Measurements from ENCODE around the gene APOL2. TPM values are rescaled to one million over a fixed set of nuclear protein-coding genes. Genes with fewer than 3 reads are reported as not detected.

APOL2 gene
- total RNA-seq, 1 experiment from 2014 or later, result 9.9 TPM

DNA sequence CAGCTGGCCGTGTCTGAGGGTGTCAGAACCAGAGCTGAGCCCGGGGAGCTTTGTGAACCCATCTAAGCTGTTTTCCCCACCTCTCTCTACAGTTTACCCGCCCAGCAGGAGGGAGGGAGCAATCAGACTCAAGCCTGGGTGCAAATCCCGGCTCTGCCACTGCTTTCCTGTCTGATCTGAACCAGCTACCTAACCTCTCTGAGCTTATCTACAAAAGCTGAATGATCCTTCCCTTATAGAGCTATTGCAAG, 252 bp downstream of the APOL2 start:
- POLR2A ChIA-PET, result interaction anchor here (0.7 to 1.7 kb wide), 3 partner anchors 10 to 213 kb away, joined by 3 to 4 read pairs (median 4); no protein-coding TSS in a partner anchor
- TF ChIP-seq EGR1 (IDR thresholded peaks at IDR 0.05; ENCODE audit: low read depth) (no peak), EZH2phosphoT487 (IDR thresholded peaks at IDR 0.05; ENCODE audit: borderline replicate concordance) (no peak), RAD21 (IDR thresholded peaks at IDR 0.05; ENCODE audit: low read depth) (no peak), CEBPB (IDR thresholded peaks at IDR 0.05; ENCODE audit: low read depth) (no peak), POLR2AphosphoS5 (IDR thresholded peaks at IDR 0.05; ENCODE audit: low read depth, low read length) (no peak), EZH2 (IDR thresholded peaks at IDR 0.05) (no peak), ZNF274 (IDR thresholded peaks at IDR 0.05; ENCODE audit: low read depth, low read length) (no peak)
- TF ChIP-seq, protein P1, sequence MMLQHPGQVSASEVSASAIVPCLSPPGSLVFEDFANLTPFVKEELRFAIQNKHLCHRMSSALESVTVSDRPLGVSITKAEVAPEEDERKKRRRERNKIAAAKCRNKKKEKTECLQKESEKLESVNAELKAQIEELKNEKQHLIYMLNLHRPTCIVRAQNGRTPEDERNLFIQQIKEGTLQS (IDR thresholded peaks at IDR 0.05), result no peak
- Histone ChIP-seq H4K20me1 (ENCODE audit: insufficient read depth) (no peaks in the 10 kb centered on the region), H3K9ac (ENCODE audit: low read length) (peak overlapping the region; percentile 73), H3K4me3 (replicated peaks in 1 of 2; ENCODE audit: low read depth in 1 of 2, low read length in 2 of 2) (peak overlapping the region; percentile 69 to 84), H3K4me1 (ENCODE audit: control insufficient read depth in 1 of 2, insufficient read depth in 2 of 2, low read length in 2 of 2) (peaks cover 15 to 22% of the 10 kb centered on the region in 2 experiments; a peak in 3 of 4 replicates), H3K9me2 (ENCODE audit: insufficient read depth) (no peaks in the 10 kb centered on the region), H3K27me3 (ENCODE audit: insufficient read depth, low read length) (no peaks in the 10 kb centered on the region), H3K79me2 (ENCODE audit: insufficient read depth, low read length) (peaks cover 7% of the 10 kb centered on the region; the same call in 1 of the 2 replicates), H2AFZ (ENCODE audit: low read depth, low read length, poor library complexity, severe bottlenecking) (peak overlapping the region; percentile 81), H3K9me3 (ENCODE audit: control insufficient read depth in 1 of 2, insufficient read depth in 1 of 2, low read depth in 1 of 2, low read length in 2 of 2) (no peaks in the 10 kb centered on the region), H3K4me2 (ENCODE audit: low read length) (peak overlapping the region; percentile 90), H3K36me3 (ENCODE audit: control insufficient read depth in 1 of 2, insufficient read depth in 2 of 2, low read length in 2 of 2) (no peaks in the 10 kb centered on the region), H3K27ac (ENCODE audit: low read depth, low read length) (peak overlapping the region; percentile 90)
- RAD21 ChIA-PET (ENCODE audit: low non-redundant PET in 1 of 2, low total read pairs in 2 of 2, uncharacterized antibody in 2 of 2, unreplicated experiment in 2 of 2), result no interaction called here
- CTCF ChIA-PET, result interaction anchor here (0.8 to 2.1 kb wide), 5 partner anchors 27 to 231 kb away, joined by 3 to 7 read pairs (median 3); no protein-coding TSS in a partner anchor
- DNase-seq (ENCODE audit: low read depth, low spot score) (no peak), ATAC-seq (peak; percentile 67)
- BruUV-seq (replicated peaks), result TSS peak; percentile 68
- intact Hi-C loops (cut with micrococcal nuclease), result loop anchor here (1.0 to 5.0 kb wide), 2 partner anchors 42 to 242 kb away; partner anchors contain the start of gene TXN2

DNA sequence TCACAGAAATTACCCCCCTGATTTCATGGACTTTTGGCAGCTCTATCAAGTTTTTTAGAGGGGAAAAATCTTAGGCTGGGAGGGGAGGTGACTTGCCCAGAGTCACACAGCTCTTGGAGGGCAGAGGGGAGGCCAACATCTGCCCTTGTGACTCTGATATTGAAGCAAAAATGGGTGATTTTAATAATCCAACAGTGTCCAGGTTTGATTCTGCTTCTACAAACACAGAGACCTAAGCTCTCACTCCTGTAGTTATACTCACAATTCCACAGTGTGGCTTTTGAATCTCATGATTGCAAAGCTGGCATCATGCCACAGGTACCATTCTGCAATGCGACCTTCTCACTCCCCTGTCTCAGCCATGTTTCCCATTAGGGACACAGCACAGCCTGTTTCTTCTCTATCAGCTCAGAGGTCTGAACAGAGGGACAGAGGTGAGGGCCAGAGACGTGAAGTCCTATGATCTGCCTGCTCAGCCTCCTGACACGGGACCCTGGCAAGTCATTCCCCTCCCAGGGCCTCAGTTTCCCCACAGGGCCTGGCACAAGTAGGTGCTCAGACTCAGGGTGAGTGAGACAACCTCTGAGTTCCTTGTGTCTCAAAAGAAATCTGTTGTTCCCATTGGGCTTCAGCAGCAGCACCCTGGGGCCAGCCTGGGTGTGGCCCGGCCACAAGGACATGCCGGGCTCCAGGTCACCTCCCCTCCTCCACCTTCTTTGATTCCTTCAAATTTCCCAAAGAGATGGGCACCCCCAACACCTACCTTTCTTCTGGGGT, 766 bp downstream of the APOL2 start:
- Histone ChIP-seq H3K79me2 (ENCODE audit: insufficient read depth, low read length) (peaks cover 7% of the 10 kb centered on the region; the same call in 1 of the 2 replicates), H3K36me3 (ENCODE audit: control insufficient read depth in 1 of 2, insufficient read depth in 2 of 2, low read length in 2 of 2) (no peaks in the 10 kb centered on the region), H3K27me3 (ENCODE audit: insufficient read depth, low read length) (no peaks in the 10 kb centered on the region), H3K27ac (ENCODE audit: low read depth, low read length) (peak overlapping the region; percentile 90), H3K4me1 (ENCODE audit: control insufficient read depth in 1 of 2, insufficient read depth in 2 of 2, low read length in 2 of 2) (peaks cover 15 to 22% of the 10 kb centered on the region in 2 experiments; a peak in 3 of 4 replicates), H4K20me1 (ENCODE audit: insufficient read depth) (no peaks in the 10 kb centered on the region), H3K9ac (ENCODE audit: low read length) (peak overlapping the region; percentile 73), H2AFZ (ENCODE audit: low read depth, low read length, poor library complexity, severe bottlenecking) (peak overlapping the region; percentile 81), H3K4me2 (ENCODE audit: low read length) (peak overlapping the region; percentile 90), H3K9me2 (ENCODE audit: insufficient read depth) (no peaks in the 10 kb centered on the region), H3K9me3 (ENCODE audit: control insufficient read depth in 1 of 2, insufficient read depth in 1 of 2, low read depth in 1 of 2, low read length in 2 of 2) (no peaks in the 10 kb centered on the region), H3K4me3 (replicated peaks in 1 of 2; ENCODE audit: low read depth in 1 of 2, low read length in 2 of 2) (peak overlapping the region; percentile 69 to 84)
- no peak for TF ChIP-seq ELF1 (IDR thresholded peaks at IDR 0.05; ENCODE audit: borderline replicate concordance, low read depth)
- TF ChIP-seq, protein P2, sequence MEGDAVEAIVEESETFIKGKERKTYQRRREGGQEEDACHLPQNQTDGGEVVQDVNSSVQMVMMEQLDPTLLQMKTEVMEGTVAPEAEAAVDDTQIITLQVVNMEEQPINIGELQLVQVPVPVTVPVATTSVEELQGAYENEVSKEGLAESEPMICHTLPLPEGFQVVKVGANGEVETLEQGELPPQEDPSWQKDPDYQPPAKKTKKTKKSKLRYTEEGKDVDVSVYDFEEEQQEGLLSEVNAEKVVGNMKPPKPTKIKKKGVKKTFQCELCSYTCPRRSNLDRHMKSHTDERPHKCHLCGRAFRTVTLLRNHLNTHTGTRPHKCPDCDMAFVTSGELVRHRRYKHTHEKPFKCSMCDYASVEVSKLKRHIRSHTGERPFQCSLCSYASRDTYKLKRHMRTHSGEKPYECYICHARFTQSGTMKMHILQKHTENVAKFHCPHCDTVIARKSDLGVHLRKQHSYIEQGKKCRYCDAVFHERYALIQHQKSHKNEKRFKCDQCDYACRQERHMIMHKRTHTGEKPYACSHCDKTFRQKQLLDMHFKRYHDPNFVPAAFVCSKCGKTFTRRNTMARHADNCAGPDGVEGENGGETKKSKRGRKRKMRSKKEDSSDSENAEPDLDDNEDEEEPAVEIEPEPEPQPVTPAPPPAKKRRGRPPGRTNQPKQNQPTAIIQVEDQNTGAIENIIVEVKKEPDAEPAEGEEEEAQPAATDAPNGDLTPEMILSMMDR (IDR thresholded peaks at IDR 0.05 in 2 of 3, conservative IDR thresholded peaks at IDR 0.05 in 1 of 3; ENCODE audit: borderline replicate concordance in 1 of 3, insufficient read depth in 1 of 3, low read depth in 2 of 3, low read length in 2 of 3), result no peak
- BruUV-seq (replicated peaks), result no TSS peak
- ATAC-seq (peak; percentile 55), DNase-seq (ENCODE audit: low read depth, low spot score) (no peak)
- RAD21 ChIA-PET (ENCODE audit: low non-redundant PET in 1 of 2, low total read pairs in 2 of 2, uncharacterized antibody in 2 of 2, unreplicated experiment in 2 of 2), result no interaction called here
- CTCF ChIA-PET, result interaction anchor here (0.8 to 2.1 kb wide), 5 partner anchors 27 to 232 kb away, joined by 3 to 7 read pairs (median 3); no protein-coding TSS in a partner anchor
- POLR2A ChIA-PET, result interaction anchor here (1.0 to 1.7 kb wide), 3 partner anchors 11 to 22 kb away, joined by 3 to 4 read pairs (median 4); no protein-coding TSS in a partner anchor
- intact Hi-C loops (cut with micrococcal nuclease), result loop anchor here (1.0 to 5.0 kb wide), 2 partner anchors 41 to 243 kb away; partner anchors contain the start of gene TXN2

All from HCT116 (cell line).